Nucleus accumbens (tissue), 56 donors: Measurements from ENCODE around the gene COL25A1.
"Not testable (repeated sequence)": the region's sequence is repeated elsewhere in the genome, so short reads cannot be mapped to it uniquely, and the experiment has no call there.

Experiments used
- DNase-seq, 56 donors: peaks; one replicate each; lab custom pipeline; 2025; lab: John Stamatoyannopoulos, UW

Gene COL25A1

GRCh38 chr4:109177096-109177810, 125.2 kb downstream of the COL25A1 start:
- no peak for DNase-seq

- DNase-seq = no peak
Observed at GRCh38 chr4:109174224-109174953, 128.1 kb downstream of the COL25A1 start.

DNA sequence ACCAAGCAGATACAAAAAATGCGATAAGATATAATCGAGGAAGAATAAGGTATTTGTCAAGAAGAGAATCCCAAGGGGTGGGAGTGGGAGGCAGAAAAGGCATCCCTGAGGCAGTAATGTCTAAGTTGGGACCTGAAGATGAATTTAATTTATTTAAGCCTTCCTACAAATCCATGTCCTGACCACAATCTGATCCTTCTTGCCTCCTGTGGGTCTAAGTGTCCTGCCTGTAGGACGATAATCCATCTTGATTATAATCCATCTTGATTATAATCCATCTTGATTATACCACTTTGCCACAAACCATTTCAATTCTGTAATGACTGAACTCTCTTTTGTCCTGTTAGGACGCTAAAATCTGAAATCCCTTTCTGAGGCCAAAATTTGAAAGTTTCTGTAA, 130.2 kb downstream of the COL25A1 start:
- DNase-seq = no peak

DNA sequence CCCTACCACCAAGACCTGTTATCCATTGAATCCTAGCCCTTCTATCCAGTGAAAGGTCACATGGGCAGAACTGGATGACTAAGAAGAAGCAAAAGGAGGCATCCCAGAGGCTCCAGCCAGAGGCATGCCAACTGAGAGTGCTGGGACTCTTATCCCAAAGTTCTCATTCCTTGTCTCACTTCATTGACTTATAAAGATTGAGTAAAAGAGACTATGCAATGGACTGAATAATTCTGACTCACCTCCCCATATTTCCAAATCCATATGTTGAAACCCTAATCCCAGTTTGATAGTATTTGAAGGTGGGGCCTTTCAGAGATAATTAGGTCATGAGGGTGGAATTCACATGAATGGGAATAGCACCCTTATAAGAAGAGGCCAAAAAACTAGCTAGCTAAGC, 131.4 kb downstream of the COL25A1 start:
- no peak for DNase-seq

DNA sequence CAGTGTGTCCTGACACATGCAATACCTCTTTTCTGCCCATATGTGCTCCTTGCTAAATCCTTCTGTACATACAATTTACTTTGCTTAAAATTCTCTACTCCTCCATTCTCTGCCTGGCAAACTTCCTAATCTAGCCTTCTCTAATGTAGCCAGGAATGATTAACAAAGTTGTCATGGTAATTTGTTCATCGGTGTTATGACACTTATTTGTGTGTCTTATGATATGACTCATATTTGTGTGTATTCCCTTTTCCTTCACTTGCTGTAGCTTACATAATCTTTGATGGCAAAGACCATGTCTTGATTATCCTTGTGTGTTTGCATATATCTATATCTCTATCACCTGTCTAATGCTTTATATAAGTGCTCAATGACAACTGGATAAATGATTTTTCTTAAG, 133.3 kb downstream of the COL25A1 start:
- no peak for DNase-seq

GRCh38 chr4:109166586-109166985, 135.9 kb downstream of the COL25A1 start:
- no peak for DNase-seq

DNA sequence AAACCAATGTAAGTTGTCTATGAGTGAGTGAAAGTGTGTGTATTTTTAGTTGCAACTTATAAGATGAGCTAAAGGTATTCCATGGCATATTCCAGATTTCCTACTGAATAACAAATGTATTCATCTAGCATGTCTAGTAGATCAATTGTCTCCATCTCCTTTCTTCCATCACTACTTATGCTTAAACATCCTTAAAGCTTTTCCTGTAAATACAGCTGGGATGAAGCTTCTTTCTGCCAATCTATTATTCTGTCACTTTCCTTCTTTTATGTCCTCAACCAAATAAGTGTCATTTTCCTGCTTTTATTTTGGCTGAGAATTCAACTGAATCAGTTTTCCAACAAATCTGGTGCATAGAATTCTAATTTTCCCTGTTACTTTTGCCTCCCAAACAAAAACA, 136.3 kb downstream of the COL25A1 start:
- DNase-seq = no peak

DNA sequence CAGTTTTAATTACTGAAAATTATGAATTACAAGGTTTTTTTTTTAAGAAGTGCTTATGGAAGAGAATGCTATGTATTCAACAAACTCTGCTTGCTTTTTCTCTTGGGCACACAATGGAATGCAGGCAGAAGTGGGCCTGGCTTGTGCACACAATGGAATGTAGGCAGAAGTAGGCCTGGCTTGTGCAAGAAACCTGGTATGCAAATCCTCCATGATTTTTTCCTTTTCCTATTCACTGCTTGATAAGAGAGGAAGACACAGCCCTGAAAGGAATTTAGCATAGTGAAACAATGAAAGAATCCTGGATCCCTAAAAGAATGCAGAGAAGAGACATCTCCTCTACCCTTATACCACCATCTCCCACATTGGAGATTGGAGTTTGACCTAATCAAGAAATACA, 138.4 kb downstream of the COL25A1 start:
- no peak for DNase-seq

GRCh38 chr4:109163493-109163892, 139.0 kb downstream of the COL25A1 start:
- no peak for DNase-seq

- DNase-seq = no peak
Observed at GRCh38 chr4:109162759-109163158, 139.7 kb downstream of the COL25A1 start.

- DNase-seq = no peak
Observed at GRCh38 chr4:109160494-109160893, 142.0 kb downstream of the COL25A1 start.

GRCh38 chr4:109157696-109158095, 144.8 kb downstream of the COL25A1 start:
- no peak for DNase-seq

DNA sequence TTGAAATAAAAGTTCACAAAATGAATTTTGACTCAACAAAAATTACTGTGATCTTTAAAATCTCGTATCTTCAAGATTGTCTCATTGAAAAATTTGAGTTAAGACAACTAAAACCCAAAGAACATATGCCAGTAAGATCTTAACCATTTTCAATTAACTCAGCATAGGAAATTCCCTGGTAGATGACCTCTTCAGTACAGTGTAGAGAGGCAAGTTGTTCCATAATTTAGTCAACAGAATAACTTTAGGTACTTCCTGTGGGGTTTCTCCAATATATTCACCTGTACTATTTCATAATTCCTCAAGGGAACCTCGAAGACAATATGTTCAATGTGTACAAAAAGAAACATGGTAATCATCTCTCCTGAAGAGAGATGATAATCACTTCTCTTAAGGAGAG, 145.3 kb downstream of the COL25A1 start:
- no peak for DNase-seq

- no peak for DNase-seq
Observed at GRCh38 chr4:109156356-109156755, 146.1 kb downstream of the COL25A1 start.

DNA sequence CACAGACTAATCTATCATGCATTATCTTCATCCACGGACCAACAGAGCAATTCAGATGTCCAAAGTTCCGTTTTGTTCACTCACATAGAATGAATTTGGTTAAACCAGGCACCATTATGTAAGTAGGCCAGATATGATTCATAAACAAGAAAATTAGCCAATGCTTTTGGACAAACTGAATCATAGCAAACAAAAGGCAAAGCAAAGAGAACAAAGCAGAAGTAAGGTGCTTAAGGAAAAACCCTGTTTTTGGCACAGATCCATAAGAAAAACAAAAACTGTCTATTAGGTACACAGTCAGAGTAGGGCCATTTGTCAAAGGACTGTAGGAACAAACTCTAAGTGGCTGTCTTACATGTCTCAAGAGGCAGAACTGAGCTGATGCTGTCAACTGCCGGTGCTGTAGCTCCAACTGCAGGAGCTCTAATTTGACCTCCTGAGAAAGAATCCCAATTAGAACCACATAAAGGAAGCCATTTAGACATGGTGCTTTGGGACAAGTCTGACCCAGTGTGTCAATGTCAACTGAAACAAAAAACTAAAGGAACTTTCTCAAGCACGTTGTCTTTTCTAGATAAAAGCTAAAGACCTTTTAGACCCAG, 146.7 kb downstream of the COL25A1 start:
- DNase-seq = no peak

DNA sequence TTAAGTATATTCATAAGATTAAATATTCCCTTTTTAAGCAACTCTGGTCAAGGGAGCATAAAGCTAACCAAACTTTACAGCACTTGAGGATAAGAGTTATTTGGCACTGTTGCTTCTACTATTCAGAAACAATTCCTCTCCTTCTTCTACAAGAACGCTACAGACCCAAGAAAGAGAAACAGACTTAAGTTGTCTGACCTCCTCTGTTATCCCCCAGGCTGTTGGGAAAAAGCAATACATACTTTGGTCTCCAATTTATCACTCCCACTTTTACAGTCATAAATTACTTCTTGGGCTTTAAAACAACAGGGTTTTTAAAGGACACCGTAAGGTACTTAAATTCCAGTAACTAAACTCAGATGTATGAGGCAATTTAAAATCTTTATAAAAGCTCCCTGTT, 147.4 kb downstream of the COL25A1 start:
- DNase-seq = no peak

GRCh38 chr4:109154424-109154823, 148.0 kb downstream of the COL25A1 start:
- no peak for DNase-seq

GRCh38 chr4:109149836-109150235, 152.6 kb downstream of the COL25A1 start:
- DNase-seq = no peak

DNA sequence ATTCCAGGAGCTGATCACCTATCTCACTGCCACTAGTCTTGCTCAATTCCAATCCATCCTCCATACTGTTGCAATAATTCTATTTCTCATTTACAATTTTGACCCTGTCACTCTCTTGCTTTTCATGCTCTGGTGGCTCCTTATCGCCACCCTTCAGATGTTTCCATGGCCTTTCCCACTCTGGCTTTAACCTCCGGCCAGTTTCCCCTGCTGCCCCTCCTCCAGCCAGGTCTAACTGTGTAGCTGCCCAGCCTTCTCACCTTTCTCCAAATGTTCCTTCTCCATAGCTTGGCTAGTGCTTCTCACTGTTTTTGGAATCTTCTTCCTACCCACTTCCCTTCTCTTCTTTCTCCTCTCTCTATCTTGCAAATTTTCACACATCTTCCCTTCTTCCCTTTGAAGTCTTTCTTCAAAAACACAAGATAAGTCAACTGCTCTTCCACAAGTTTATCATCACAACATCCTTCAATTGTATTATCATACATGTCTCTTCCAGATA, 153.8 kb downstream of the COL25A1 start:
- DNase-seq = no peak

DNA sequence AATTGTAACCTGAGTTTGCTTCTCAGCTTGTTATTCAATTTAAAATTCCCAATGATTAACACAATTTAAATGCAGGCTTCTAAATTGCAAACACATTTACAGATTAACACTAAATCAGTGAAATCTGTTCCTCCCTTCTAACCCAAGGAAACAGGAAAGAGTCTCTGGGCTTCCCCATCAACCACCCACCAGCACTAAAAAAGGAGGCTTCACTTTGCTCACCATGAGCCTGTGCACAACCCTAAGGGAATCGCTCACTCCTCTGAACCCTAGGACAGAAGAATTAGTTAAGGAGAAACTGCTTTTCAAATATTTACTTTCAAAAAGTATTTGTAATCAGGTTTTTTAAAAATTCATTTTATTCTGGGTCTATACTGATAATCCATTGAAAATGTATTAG, 155.3 kb downstream of the COL25A1 start:
- no peak for DNase-seq

DNA sequence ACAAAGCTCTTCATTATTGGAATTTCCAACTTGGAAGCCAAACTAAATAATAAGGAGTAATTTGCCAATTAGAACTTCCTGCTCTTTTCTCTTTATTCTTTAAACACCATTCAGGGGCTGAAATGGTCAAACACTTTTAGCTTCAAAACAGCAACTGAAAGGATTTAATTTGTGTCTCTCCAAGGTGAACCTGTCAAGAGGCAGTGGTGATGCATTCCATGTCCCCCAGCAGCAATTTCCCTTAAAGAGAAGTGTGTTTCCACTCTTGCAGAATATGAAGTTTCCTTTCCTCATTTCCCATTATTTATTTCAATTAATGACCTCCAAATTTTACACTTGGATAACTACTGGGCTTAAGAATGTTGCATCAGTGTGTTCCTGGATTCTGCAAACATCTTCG, 156.0 kb downstream of the COL25A1 start:
- no peak for DNase-seq

GRCh38 chr4:109138125-109138524, 164.3 kb downstream of the COL25A1 start:
- not testable (repeated sequence) for DNase-seq
